Heart left ventricle (tissue), 16 donors: ENCODE measurements around the gene MKX. TPM values are rescaled to one million over a fixed set of nuclear protein-coding genes. Genes with fewer than 3 reads are reported as not detected.

Experiments used
- ATAC-seq, 4 donors: fragments of 200-7000 bp; cut with Tn5 transposase; one replicate each; pipeline ENCODE4 v1.9.1; 2020 to 2022; ENCODE audit warnings: moderate library complexity in 4 of 4, mild to moderate bottlenecking in 3 of 4, moderate number of reproducible peaks in 1 of 4
- DNase-seq, 5 donors: peaks; one replicate each; pipeline ENCODE4 v3.0.0-alpha.2; 2020
- H3K27ac ChIP-seq, 12 donors: fragments of 200-600 bp; sonication (generic) in 4 of 12; one replicate each; pipeline versions ENCODE4 v1.5.0 to v1.8.0; 2016 to 2022; ENCODE audit warnings: mild to moderate bottlenecking in 2 of 12
- H3K27me3 ChIP-seq, 9 donors: fragments of 200-600 bp; sonication (generic) in 2 of 9; one replicate each; pipeline versions ENCODE4 v1.5.1 to v1.8.0; 2016 to 2022; ENCODE audit warnings: mild to moderate bottlenecking in 3 of 9
- H3K36me3 ChIP-seq, 9 donors: fragments of 200-600 bp; sonication (generic) in 2 of 9; one replicate each; pipeline versions ENCODE4 v1.5.0 to v1.8.0; 2018 to 2022; ENCODE audit warnings: mild to moderate bottlenecking in 2 of 9
- H3K4me1 ChIP-seq, 12 donors: fragments of 200-600 bp; sonication (generic) in 4 of 12; one replicate each; pipeline versions ENCODE4 v1.5.0 to v1.8.0; 2016 to 2022; ENCODE audit warnings: mild to moderate bottlenecking in 3 of 12
- H3K4me3 ChIP-seq, 12 donors: fragments of 200-600 bp; sonication (generic) in 4 of 12; one replicate each; pipeline versions ENCODE4 v1.5.0 to v1.8.0; 2017 to 2022; ENCODE audit warnings: mild to moderate bottlenecking in 9 of 12, moderate library complexity in 4 of 12
- H3K9me3 ChIP-seq, 12 donors: fragments of 200-600 bp; sonication (generic) in 4 of 12; one replicate each; pipeline versions ENCODE4 v1.5.0 to v1.8.0; 2016 to 2022; ENCODE audit warnings: mild to moderate bottlenecking in 1 of 12
- CTCF ChIP-seq, 12 donors: fragments of 200-600 bp; sonication (generic) in 4 of 12; IDR thresholded peaks; one replicate each; pipeline versions ENCODE4 v1.5.0 to v1.8.0; 2018 to 2022; ENCODE audit warnings: antibody characterized with exemption in 12 of 12, mild to moderate bottlenecking in 5 of 12
- POLR2A ChIP-seq, 2 donors: fragments of 450-650 bp; IDR thresholded peaks; one replicate each; pipeline ENCODE4 v1.6.1; 2017; ENCODE audit warnings: antibody characterized with exemption in 2 of 2, mild to moderate bottlenecking in 2 of 2, moderate library complexity in 2 of 2
- WGBS, 4 donors: extraction: QIAGEN DNeasy Blood & Tissue Kit in 2 of 4; methylation state at CpG; one replicate each; pipeline versions ENCODE4 v1.1.5 to v1.1.7; 2013 to 2018; 5-methylcytosine and 5-hydroxymethylcytosine counted together
- intact Hi-C, 10 donors: fragments of 100-400 bp; cut with DNase I; formaldehyde crosslinking; loops; one replicate each; pipeline versions ENCODE4 v1.11.1 to v1.14.2; 2022
- polyA plus RNA-seq, 2 donors: library from polyadenylated mRNA; stranded (reverse); fragments of 200-250 nt; gene quantifications; one replicate each; pipeline ENCODE4 v1.2.3, GENCODE V29; 2013
- total RNA-seq, 9 donors: library from RNA; depleted of rRNA in 2 of 9; stranded (reverse); fragments of >200 nt in 2 of 9; fragmentation: NEBNext Ultra II Directional in 3 of 9; extraction: Animal tissue kit (Norgen Biotek cat#: 25700) in 3 of 9; gene quantifications; one replicate each; pipeline versions ENCODE4 v1.1.0 to v1.2.4, GENCODE V29; 2016 to 2023
- donor health status: ischemic (EF 13 %, LVEDD 7.1; RV severe dilation, severe dysfunction).
- donor health status: healthy with polysubstance abuse.
- donor health status: DM: no; HTN: yes; CAD: no.
- donor health status: DM: no; HTN: no; CAD: no.
- donor health status: ischemic (EF 25% LVEDD 6.9; RV normal size, moderate dysfunction).
- donor health status: ischemic (EF 25% LVEDD 5.7; RV mildly dilated, moderate dysfunction).
- donor health status: healthy.
- donor health status: DM: yes; HTN: yes; CAD: no.
- donor health status: ischemic (EF 35%, LVEDD 5.7; RV mildly dilated, moderate dysfunction).
- donor health status: nonischemic (EF 11% LVEDD 7.7; RV severe dilation, severe dysfunction).
- donor health status: DM: yes; HTN: yes; CAD: no.
- donor health status: PGD.
- donor health status: ischemic (EF 29% LVEDD 5.4; RV normal size, mild dysfunction).
- donor health status: nonischemic (EF 23%, LVEDD 6.1; RV moderate dilation, normal function).

MKX gene
- total and polyA plus RNA-seq, 11 donors, result 0.06 to 1.5 (median 0.56) TPM; not detected in 4

- 0 to 1% (median 1%) methylated on average over 16 to 75 of the region's 75 CpGs for WGBS, 4 donors
- Histone ChIP-seq H3K36me3 (no peaks in the 10 kb centered on the region), H3K9me3 (no peaks in the 10 kb centered on the region), H3K4me3 (peak overlapping the region; percentile 46 to 77 (median 66)), H3K27ac (peak overlapping the region in 8 of 12 donors; percentile 27 to 95 (median 47)), H3K4me1 (peaks cover 0 to 59% (median 38%) of the 10 kb centered on the region in 12 donors), H3K27me3 (peaks cover 28 to 84% (median 59%) of the 10 kb centered on the region in 9 donors)
- TF ChIP-seq POLR2A (IDR thresholded peaks at IDR 0.05) (no peak), CTCF (IDR thresholded peaks at IDR 0.05) (peak; percentile 52 to 90 (median 75))
- intact Hi-C loops, result loop anchor here (2.0 to 10.0 kb wide), 8 partner anchors 432 to 640 kb away; no protein-coding TSS in a partner anchor
- DNase-seq (peak; percentile 59 to 86 (median 71)), ATAC-seq (peak; percentile 66 to 96 (median 90))
These were observed 3.2 kb downstream of the MKX start for GRCh38 chr10:27742195-27743011.

- TF ChIP-seq CTCF (IDR thresholded peaks at IDR 0.05) (no peak), POLR2A (IDR thresholded peaks at IDR 0.05) (no peak)
- H3K36me3 ChIP-seq, result no peaks in the 10 kb centered on the region
- WGBS, 4 donors, result 8 to 19% (median 15%) methylated on average over 37 to 55 of the region's 55 CpGs
- no peak for ATAC-seq
- intact Hi-C loops, result loop anchor here (2.0 to 10.0 kb wide), 8 partner anchors 433 to 641 kb away; no protein-coding TSS in a partner anchor
- no peaks in the 10 kb centered on the region for H3K9me3 ChIP-seq
- peak overlapping the region in 11 of 12 donors; percentile 53 to 77 (median 66) for H3K4me3 ChIP-seq
- H3K27ac ChIP-seq, result peak overlapping the region in 1 of 12 donors; percentile 95
- peaks cover 0 to 53% (median 36%) of the 10 kb centered on the region in 12 donors for H3K4me1 ChIP-seq
- peak in 2 of 5 donors; percentile 23 to 55 for DNase-seq
- peaks cover 22 to 74% (median 49%) of the 10 kb centered on the region in 9 donors for H3K27me3 ChIP-seq
These were observed 4.2 kb downstream of the MKX start for GRCh38 chr10:27741173-27742091.

GRCh38 chr10:27736396-27736795 is 9.2 kb downstream of the MKX start:
- Histone ChIP-seq H3K4me3 (no peak overlapping the region), H3K27me3 (peaks cover 1 to 25% (median 8%) of the 10 kb centered on the region in 9 donors), H3K4me1 (peaks cover 0 to 4% (median under 1%) of the 10 kb centered on the region in 12 donors), H3K27ac (no peak overlapping the region), H3K36me3 (no peaks in the 10 kb centered on the region), H3K9me3 (no peaks in the 10 kb centered on the region)
- ATAC-seq, result no peak
- WGBS, 4 donors, result 78 to 90% (median 84%) methylated on average over 1 of the region's 1 CpG
- intact Hi-C loops, result loop anchor here in 1 of 10 donors (5.0 kb wide), 1 partner anchor 174 kb away; no protein-coding TSS in a partner anchor
- TF ChIP-seq POLR2A (IDR thresholded peaks at IDR 0.05) (no peak), CTCF (IDR thresholded peaks at IDR 0.05) (no peak)
- DNase-seq, result no peak
